Ammon's horn (tissue), 1 donor: ENCODE measurements around the gene UGT2B15.
"Not testable (repeated sequence)": the region's sequence is repeated elsewhere in the genome, so short reads cannot be mapped to it uniquely, and the experiment has no call there.

Experiments used
- DNase-seq: peaks from one replicate; pipeline ENCODE4 v3.0.0-alpha.2; 2016; ENCODE audit warnings: low spot score

The UGT2B15 gene

DNA sequence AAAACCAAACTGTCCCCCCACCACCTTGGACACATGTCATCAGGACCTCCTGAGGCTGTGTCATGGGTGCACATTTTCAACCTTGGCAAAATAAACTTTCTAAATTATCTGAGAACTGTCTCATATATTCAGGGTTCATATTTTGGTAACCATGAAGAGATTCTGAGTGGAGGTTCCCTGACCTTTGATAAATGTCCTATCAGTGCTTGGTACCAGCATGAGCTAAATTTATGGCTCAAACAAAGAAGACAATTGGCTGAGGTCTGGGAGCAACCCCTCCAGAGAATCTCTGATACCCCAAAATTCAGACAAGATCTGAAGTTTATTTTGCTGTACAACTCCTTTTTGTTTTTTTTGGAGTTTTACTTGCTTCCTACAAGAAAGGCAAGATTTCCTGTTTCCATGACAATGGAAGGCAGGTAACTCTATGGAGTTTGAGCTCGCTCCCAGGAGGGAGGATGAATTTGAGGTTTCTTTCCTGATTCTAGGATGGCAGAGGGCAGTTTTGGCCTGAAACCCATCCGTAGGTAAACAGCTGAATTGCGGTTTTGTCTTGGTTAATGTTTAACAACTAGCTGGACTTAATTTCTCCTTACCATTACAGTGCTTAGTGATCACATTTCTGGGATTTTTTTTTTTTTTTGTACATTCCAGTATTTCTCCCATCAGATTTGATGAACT lies 14.5 kb downstream of the UGT2B15 start:
- DNase-seq, result no peak

DNA sequence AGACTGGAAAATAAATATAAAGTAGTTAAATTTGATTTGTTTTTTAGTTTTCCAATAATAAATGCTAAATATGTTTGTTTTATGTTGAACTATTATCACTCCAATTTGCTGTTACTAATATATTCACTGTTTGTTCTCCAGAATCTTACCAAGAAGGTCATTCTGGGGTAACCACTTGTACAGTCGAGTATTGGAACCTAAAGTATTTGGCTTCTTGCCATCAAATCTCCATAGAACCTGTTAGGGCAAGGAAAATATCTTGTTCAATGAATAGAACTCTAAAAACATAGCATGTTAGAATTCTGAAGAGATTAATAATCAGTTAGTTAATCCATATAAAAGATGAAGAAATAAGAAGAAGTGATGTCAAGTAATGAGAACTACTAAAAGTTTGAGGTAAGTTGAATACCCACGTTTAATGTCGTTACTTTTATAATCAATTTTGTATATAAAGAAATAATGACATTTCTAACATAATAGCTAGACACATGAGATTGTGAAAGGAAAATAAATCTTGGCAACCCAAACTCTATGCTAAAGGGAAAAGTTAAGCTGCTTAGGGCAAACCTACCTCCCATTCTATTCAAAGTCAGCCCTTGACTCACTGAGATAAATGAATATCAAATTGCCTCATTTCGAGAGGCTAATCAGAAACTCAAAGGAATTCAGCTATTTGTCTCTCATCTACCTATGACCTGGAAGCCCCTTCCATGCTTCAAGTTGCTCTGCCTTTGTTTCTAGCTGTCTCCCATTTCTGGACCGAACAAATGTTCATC lies 15.3 kb downstream of the UGT2B15 start:
- no peak for DNase-seq

DNA sequence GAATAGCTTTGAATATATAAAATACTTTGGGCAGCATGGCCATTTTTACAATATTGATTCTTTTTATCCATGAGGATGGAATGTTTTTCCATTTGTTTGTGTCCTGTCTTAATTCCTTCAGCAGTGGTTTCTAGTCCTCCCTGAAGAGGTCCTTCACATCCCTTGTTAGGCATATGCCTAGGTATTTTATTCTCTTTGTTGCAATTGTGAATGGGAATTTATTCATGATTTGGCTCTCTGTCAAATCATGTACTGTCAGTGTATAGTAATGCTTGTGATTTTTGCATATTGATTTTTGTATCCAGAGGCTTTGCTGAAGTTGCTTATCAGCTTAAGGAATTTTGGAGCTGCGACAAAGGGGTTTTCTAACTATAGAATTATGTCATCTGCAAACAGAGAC lies 18.5 kb downstream of the UGT2B15 start:
- no peak for DNase-seq

DNA sequence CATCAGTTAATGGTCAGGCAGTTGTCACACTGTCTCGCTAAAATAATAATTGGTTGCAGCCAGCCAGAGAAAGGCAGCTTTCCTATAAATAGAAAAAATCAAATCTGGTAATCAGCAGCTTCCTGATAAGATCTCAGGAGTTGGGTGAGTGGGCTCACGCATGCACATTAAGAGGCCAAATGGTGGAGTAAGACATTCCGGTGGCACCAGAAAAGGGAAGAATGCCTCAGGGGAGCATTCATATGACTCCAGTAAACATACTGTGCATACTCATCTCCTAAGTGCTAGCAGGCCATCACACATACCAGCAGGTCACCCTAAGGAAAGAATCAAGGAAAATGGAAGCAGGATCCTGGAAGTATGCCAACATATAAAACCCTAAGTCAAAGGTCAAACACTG lies 40.1 kb downstream of the UGT2B15 start:
- DNase-seq, result no peak

DNA sequence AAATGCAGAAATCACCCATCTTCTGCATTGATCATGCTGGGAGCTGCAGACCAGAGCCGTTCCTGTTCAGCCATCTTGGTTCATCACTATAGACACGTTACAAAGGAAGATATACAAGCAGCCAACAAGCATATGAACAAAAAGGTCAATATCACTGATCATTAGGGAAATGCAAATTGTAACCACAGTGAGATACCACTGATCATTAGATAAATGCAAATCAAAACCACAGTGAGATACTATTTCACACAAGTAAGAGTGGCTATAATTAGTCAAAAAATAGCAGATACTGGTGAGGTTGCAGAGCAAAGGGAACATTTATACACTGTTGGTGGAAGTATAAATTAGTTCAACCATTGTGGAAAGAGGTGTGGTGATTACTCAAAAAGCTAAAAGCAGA lies 47.7 kb downstream of the UGT2B15 start:
- not testable (repeated sequence) for DNase-seq

DNA sequence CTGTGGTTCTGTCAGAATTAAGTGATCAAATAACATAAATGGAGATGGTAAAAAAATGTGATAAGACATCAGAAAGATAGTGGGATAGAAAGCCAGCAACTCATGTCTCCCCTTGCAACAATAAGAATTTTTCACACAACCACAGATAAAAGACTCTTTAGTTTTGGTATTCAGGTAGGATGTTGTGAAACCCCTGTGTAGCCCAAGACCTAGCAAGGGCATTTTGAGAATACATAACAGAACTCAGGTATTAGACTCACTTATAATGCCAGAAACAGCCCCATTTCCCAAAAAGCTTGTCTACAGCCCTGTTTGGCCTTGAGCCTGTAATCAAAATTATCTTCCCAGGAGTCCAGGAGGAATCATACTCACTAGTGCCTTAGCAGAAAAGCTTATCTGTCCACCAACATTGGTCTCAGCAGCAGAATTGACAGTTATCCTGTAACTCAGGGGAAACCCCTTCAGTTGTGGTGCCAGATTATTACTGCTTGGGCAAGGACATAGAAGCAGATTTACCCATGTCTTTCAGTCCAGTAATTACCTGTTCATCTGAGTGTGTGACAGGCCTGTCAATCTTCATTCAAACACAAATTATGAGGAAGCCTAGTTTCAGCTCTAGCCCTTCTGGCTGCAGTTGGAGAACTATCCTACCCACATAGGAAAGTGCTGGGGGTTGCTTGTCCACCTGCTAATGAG lies 53.3 kb downstream of the UGT2B15 start:
- no peak for DNase-seq

DNA sequence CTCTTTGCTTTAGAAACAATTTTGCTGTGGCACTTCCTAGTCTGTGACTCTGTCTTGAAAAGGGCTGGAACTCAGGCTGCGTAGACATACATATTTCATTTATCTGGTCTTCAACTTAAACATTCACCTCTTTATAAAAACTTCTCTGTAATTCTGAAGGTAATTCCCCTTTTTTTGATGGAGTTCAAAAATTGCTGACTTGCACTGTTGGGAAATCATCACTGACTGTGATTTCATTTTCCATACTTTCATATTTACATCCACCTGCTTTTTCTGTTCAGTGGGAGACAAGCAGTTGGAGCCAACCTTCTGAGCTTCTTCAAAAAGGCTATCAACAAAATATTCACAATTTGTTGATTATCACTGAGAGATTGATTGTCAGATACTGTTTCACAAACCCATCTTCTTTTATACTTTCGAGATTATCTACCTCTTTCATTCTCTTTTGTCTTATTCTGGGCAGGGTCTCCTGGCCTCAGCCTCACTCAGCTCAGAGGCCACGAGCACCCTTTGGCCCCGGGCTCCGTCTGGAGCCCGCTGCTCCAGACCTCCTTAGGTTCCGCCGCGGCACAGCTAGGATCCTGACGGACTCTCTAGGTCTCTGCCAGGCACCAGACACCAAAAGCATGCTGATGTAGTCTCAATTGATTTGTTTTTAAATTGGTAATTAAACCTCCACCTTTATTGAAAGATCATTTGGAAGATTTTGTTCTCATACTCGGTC lies 54.6 kb downstream of the UGT2B15 start:
- DNase-seq, result no peak

DNA sequence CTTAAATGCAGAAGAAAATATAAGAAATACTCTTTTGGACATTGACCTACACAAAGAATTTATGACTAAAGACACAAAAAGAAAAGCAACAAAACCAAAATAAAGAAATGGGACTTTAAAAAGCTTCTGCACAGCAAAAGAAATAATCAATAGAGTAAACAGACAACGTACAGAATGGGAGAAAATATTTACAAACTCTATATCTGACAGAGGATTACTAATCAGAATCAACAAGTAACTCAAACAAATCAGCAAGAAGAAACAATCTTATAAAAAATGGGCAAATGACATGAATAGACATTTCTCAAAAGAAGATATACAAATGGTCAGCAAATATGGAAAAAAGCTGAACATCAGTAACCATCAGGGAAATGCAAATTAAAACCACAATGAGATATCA lies 56.7 kb downstream of the UGT2B15 start:
- DNase-seq, result no peak

DNA sequence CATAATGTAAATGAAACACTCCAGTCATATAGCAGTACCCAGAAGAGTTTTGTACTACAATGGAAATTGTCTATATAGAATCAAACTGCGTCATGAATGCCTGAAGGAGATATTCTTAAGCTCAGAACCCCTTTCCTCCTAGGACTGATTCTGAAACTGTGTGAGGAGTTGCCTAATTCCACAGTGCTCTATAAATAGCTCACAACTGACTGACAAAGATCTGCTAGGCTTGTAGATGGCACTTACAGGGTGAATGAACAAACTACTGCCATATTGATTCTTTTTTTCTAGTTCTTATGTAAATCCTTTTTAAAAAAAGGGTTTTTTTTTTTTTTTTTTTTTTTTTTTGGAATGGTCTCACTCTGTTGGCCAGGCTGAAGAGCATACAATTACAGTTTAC lies 64.2 kb downstream of the UGT2B15 start:
- no peak for DNase-seq

DNA sequence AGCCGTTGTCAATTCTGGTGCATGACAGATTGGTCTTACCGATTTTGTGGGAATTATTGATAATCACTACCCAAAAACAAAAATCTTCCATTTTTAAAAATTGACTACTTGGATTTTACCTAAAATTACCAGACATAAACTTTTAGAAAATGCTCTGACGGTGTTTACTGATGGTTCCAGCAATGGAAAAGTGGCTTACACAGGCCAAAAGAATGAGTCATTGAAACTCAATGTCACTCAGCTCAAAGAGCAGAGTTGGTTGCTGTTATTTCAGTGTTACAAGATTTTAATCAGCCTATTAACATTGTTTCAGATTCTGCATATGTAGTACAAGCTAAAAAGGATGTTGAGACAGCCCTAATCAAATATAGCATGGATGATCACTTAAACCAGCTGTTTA lies 71.3 kb downstream of the UGT2B15 start:
- DNase-seq, result no peak

DNA sequence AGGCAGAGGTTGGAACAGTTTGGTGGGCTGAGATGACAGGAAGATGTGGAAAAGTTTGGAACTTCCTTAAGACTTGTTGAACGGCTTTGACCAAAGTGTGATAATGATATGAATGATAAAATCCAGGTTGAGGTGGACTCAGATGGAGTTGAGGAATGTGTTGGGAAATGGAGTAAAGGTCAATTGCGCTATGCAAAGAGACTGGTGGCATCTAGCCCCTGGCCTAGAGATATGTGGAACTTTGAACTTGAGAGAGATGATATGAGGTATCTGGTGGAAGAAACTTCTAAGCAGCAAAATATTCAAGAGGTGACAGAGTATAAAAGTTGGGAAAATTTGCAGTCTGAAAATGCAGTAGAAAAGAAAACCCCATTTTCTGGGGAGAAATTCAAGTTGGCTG lies 73.0 kb downstream of the UGT2B15 start:
- DNase-seq, result no peak
